ENCODE measurements around the gene EPHA2. TPM values are rescaled to one million over a fixed set of nuclear protein-coding genes. Genes with fewer than 3 reads are reported as not detected.

EPHA2 gene
- total RNA-seq, 1 experiment from 2014 or later = 263 TPM

GRCh38 chr1:16083486-16083885 lies 72.4 kb downstream of the EPHA2 start:
- BruUV-seq (replicated peaks) = no TSS peak
- ATAC-seq = no peak
- Histone ChIP-seq H3K27me3 (ENCODE audit: control insufficient read depth, insufficient read depth, low read length) (no peaks in the 10 kb centered on the region), H3K4me3 (ENCODE audit: low read depth in 2 of 2, low read length in 2 of 2) (no peak overlapping the region), H3K9me3 (ENCODE audit: control insufficient read depth, insufficient read depth, low read depth, low read length) (no peaks in the 10 kb centered on the region), H3K4me1 (ENCODE audit: control insufficient read depth, insufficient read depth, low read length) (peaks cover 30% of the 10 kb centered on the region), H3K36me3 (ENCODE audit: control insufficient read depth, insufficient read depth, low read length) (no peaks in the 10 kb centered on the region), H3K27ac (ENCODE audit: low read length) (peak overlapping the region; percentile 25; the same call in 1 of the 2 replicates)
- no peak for TF ChIP-seq POLR2AphosphoS5 (IDR thresholded peaks at IDR 0.05; ENCODE audit: low read depth, low read length)
- no peak for TF ChIP-seq CTCF (IDR thresholded peaks at IDR 0.05)
- no peak for TF ChIP-seq SIN3A (IDR thresholded peaks at IDR 0.05; ENCODE audit: borderline replicate concordance, insufficient read depth, low read depth, low read length)
- TF ChIP-seq REST (IDR thresholded peaks at IDR 0.05; ENCODE audit: insufficient read depth in 1 of 2, low read depth in 2 of 2, low read length in 1 of 2) = no peak
- TF ChIP-seq TCF7L2 (IDR thresholded peaks at IDR 0.05; ENCODE audit: low read depth, low read length) = no peak
- DNase-seq (ENCODE audit: low read depth, low spot score) = no peak
- intact Hi-C loops (cut with micrococcal nuclease; ENCODE audit: unreplicated experiment) = loop anchor here (2.0 kb wide), 1 partner anchor 39 kb away; no protein-coding TSS in a partner anchor
- POLR2A ChIA-PET = no interaction called here
- CTCF ChIA-PET = interaction anchor here (1.4 to 2.7 kb wide), 3 partner anchors 38 to 105 kb away, joined by 3 to 25 read pairs (median 11); no protein-coding TSS in a partner anchor
- in situ Hi-C loops (cut with HindIII; ENCODE audit: low pct_unique_long_range_greater_than_20kb, low sequenced_read_pairs) = no loop called here

GRCh38 chr1:16082283-16083038 lies 73.4 kb downstream of the EPHA2 start:
- intact Hi-C loops (cut with micrococcal nuclease; ENCODE audit: unreplicated experiment) = loop anchor here (1.0 to 2.0 kb wide), 2 partner anchors 40 to 104 kb away; no protein-coding TSS in a partner anchor
- TF ChIP-seq REST (IDR thresholded peaks at IDR 0.05; ENCODE audit: insufficient read depth in 1 of 2, low read depth in 2 of 2, low read length in 1 of 2) = no peak
- no peak for TF ChIP-seq POLR2AphosphoS5 (IDR thresholded peaks at IDR 0.05; ENCODE audit: low read depth, low read length)
- TF ChIP-seq TCF7L2 (IDR thresholded peaks at IDR 0.05; ENCODE audit: low read depth, low read length) = no peak
- TF ChIP-seq CTCF (IDR thresholded peaks at IDR 0.05) = peak; percentile 97
- TF ChIP-seq SIN3A (IDR thresholded peaks at IDR 0.05; ENCODE audit: borderline replicate concordance, insufficient read depth, low read depth, low read length) = no peak
- Histone ChIP-seq H3K4me3 (ENCODE audit: low read depth in 2 of 2, low read length in 2 of 2) (no peak overlapping the region), H3K36me3 (ENCODE audit: control insufficient read depth, insufficient read depth, low read length) (no peaks in the 10 kb centered on the region), H3K27ac (ENCODE audit: low read length) (peak overlapping the region; percentile 55), H3K4me1 (ENCODE audit: control insufficient read depth, insufficient read depth, low read length) (peaks cover 31% of the 10 kb centered on the region), H3K27me3 (ENCODE audit: control insufficient read depth, insufficient read depth, low read length) (no peaks in the 10 kb centered on the region), H3K9me3 (ENCODE audit: control insufficient read depth, insufficient read depth, low read depth, low read length) (no peaks in the 10 kb centered on the region)
- ChIA-PET POLR2A (interaction anchor here (0.5 to 1.0 kb wide), 2 partner anchors 57 to 72 kb away, joined by 3 to 9 read pairs; no protein-coding TSS in a partner anchor), CTCF (interaction anchor here (0.5 to 2.7 kb wide), 19 partner anchors 11 to 478 kb away, joined by 3 to 25 read pairs (median 4); no protein-coding TSS in a partner anchor)
- no TSS peak for BruUV-seq (replicated peaks)
- ATAC-seq (peak; percentile 80), DNase-seq (ENCODE audit: low read depth, low spot score) (no peak)
- in situ Hi-C loops (cut with HindIII; ENCODE audit: low pct_unique_long_range_greater_than_20kb, low sequenced_read_pairs) = no loop called here
